ENCODE measurements around the gene MAPK6.

DNA sequence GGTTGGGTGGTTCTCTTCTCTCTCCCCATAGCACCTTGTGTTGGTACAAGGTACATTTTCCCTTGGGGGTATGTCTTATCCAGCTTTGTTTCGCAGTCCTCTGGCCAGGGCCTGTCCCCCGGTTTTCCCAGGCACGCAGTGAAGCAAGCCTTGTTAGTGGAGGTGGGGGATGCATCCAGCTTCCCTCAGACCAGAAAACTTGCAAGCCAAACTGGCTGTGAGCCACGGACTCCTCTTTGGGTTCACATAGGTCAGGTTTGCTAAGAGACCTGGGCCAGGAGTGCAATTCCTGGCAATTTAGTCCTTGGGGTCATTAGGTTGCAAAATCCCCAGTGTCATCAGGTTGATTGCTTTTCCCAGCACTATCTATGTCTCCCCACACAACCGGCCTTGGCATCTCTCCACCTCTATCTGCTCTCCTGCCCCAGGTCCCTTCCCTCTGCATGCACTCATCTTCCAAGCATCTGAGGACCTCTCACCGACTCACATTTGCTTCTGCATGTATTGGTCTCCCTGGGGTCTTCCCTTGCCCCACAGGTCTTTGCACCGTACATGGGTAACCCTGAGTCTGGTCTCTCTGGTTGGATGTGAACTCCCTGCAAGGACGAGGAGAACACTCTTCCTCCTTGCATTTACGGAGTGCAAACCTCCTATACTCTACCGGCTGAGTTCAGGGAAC is 59.3 kb downstream of the MAPK6 start:
- TF ChIP-seq, protein P1, sequence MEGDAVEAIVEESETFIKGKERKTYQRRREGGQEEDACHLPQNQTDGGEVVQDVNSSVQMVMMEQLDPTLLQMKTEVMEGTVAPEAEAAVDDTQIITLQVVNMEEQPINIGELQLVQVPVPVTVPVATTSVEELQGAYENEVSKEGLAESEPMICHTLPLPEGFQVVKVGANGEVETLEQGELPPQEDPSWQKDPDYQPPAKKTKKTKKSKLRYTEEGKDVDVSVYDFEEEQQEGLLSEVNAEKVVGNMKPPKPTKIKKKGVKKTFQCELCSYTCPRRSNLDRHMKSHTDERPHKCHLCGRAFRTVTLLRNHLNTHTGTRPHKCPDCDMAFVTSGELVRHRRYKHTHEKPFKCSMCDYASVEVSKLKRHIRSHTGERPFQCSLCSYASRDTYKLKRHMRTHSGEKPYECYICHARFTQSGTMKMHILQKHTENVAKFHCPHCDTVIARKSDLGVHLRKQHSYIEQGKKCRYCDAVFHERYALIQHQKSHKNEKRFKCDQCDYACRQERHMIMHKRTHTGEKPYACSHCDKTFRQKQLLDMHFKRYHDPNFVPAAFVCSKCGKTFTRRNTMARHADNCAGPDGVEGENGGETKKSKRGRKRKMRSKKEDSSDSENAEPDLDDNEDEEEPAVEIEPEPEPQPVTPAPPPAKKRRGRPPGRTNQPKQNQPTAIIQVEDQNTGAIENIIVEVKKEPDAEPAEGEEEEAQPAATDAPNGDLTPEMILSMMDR (IDR thresholded peaks at IDR 0.05): no peak
- no peak for TF ChIP-seq POLR2A (IDR thresholded peaks at IDR 0.05)
